Measurements from ENCODE around the gene CARD9.

The CARD9 gene

DNA sequence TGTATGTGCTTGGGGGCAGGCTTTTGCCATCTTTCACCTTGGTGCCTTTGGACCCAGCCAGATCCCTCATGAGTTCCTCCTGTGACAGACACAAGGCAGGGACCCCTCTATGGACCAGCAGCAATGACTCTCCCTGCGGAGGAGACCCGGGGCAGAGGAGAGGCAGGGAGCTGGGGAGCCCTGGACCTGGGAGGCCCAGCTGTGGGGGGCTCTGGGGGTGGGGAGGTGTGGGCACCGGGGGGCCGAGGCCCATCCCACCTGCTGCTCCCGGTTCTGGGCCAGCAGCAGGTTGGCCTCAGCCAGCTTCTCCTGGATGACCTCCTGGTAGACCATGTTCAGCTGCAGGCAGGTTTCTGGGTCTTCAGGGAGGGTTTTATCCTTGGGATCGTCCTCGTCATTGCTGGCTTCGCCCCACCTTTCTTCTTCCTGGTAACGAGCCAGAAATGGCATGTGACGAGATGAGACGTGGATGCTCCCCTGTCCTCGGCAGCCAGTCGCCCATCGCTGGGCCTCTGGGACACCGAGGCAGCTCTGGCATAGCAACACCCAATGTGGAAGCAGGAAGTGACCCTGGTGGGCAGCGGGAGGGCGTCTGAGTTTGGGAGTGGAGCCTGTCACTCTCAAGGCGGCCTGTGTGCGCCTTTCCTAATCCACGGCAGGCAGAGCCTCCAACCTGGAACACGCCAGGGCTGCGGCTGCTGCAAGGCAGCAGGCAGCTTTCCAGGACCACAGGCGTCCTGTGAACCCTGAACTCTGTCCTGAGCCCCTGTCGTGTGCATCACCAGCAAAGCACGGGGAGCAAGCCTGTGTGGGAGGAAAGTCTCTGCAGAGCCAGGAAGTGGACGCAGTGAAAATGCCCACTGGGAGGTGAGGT lies 22.1 kb upstream of the CARD9 start:
- Histone ChIP-seq H2AK5ac (ENCODE audit: low read depth, low read length) (no peak overlapping the region), H4K91ac (ENCODE audit: low read depth, low read length, poor library complexity) (no peak overlapping the region), H2AFZ (ENCODE audit: low read length) (no peak overlapping the region), H3K4me2 (ENCODE audit: insufficient read depth, low read length, poor library complexity, severe bottlenecking) (no peak overlapping the region), H3K14ac (ENCODE audit: low read length) (no peak overlapping the region), H3K4me3 (ENCODE audit: low read length in 2 of 2) (no peak overlapping the region), H2BK12ac (ENCODE audit: low read length) (no peak overlapping the region), H3K9ac (ENCODE audit: low read depth, low read length, poor library complexity) (no peak overlapping the region), H3K23ac (ENCODE audit: low read depth, low read length, poor library complexity) (no peak overlapping the region), H3K18ac (ENCODE audit: low read length) (no peak overlapping the region), H2BK120ac (ENCODE audit: low read depth, low read length) (no peak overlapping the region), H3K9me3 (replicated peaks in 1 of 2; ENCODE audit: control insufficient read depth in 2 of 2, insufficient read depth in 1 of 2, low read depth in 1 of 2, low read length in 2 of 2) (no peaks in the 10 kb centered on the region), H3K36me3 (replicated peaks in 1 of 2; ENCODE audit: control insufficient read depth in 2 of 2, insufficient read depth in 2 of 2, low read length in 2 of 2) (peaks cover 54 to 79% of the 10 kb centered on the region in 2 donors), H2BK15ac (ENCODE audit: low read length) (no peak overlapping the region), H2BK5ac (ENCODE audit: low read length) (no peak overlapping the region), H3K79me1 (ENCODE audit: low read depth, low read length) (peaks cover 26% of the 10 kb centered on the region), H3K4ac (ENCODE audit: low read length) (no peak overlapping the region), H4K8ac (ENCODE audit: low read depth, low read length) (no peak overlapping the region), H3K27me3 (ENCODE audit: control insufficient read depth in 3 of 3, insufficient read depth in 3 of 3, low read depth in 1 of 3, low read length in 3 of 3) (no peaks in the 10 kb centered on the region), H3K4me1 (ENCODE audit: control insufficient read depth in 2 of 2, insufficient read depth in 1 of 2, low read depth in 1 of 2, low read length in 2 of 2) (peaks cover 7 to 15% of the 10 kb centered on the region in 2 donors), H3K27ac (replicated peaks; ENCODE audit: low read length) (no peak overlapping the region)
- DNase-seq (ENCODE audit: low spot score), result no peak
- no CpG with 5 or more reads among the region's 26 CpGs for WGBS, 2 donors (ENCODE audit: extremely low coverage in 2 of 2, insufficient read length in 2 of 2, insufficient replicate concordance in 1 of 2)

GRCh38 chr9:136395020-136395340 lies 21.5 kb upstream of the CARD9 start:
- no peak for DNase-seq (ENCODE audit: low spot score)
- Histone ChIP-seq H2BK120ac (ENCODE audit: low read depth, low read length) (no peak overlapping the region), H4K8ac (ENCODE audit: low read depth, low read length) (no peak overlapping the region), H3K9ac (ENCODE audit: low read depth, low read length, poor library complexity) (peak overlapping the region; percentile 37), H4K91ac (ENCODE audit: low read depth, low read length, poor library complexity) (no peak overlapping the region), H2BK15ac (ENCODE audit: low read length) (no peak overlapping the region), H3K9me3 (replicated peaks in 1 of 2; ENCODE audit: control insufficient read depth in 2 of 2, insufficient read depth in 1 of 2, low read depth in 1 of 2, low read length in 2 of 2) (no peaks in the 10 kb centered on the region), H3K23ac (ENCODE audit: low read depth, low read length, poor library complexity) (peak overlapping the region; percentile 8), H3K4ac (ENCODE audit: low read length) (no peak overlapping the region), H3K14ac (ENCODE audit: low read length) (no peak overlapping the region), H2AFZ (ENCODE audit: low read length) (no peak overlapping the region), H3K18ac (ENCODE audit: low read length) (no peak overlapping the region), H3K79me1 (ENCODE audit: low read depth, low read length) (peaks cover 24% of the 10 kb centered on the region), H3K4me2 (ENCODE audit: insufficient read depth, low read length, poor library complexity, severe bottlenecking) (no peak overlapping the region), H3K27me3 (ENCODE audit: control insufficient read depth in 3 of 3, insufficient read depth in 3 of 3, low read depth in 1 of 3, low read length in 3 of 3) (no peaks in the 10 kb centered on the region), H2BK12ac (ENCODE audit: low read length) (no peak overlapping the region), H3K4me1 (ENCODE audit: control insufficient read depth in 2 of 2, insufficient read depth in 1 of 2, low read depth in 1 of 2, low read length in 2 of 2) (peaks cover 4 to 12% of the 10 kb centered on the region in 2 donors), H3K36me3 (replicated peaks in 1 of 2; ENCODE audit: control insufficient read depth in 2 of 2, insufficient read depth in 2 of 2, low read length in 2 of 2) (peaks cover 55 to 83% of the 10 kb centered on the region in 2 donors), H2BK5ac (ENCODE audit: low read length) (peak overlapping the region; percentile 44), H3K27ac (replicated peaks; ENCODE audit: low read length) (no peak overlapping the region), H3K4me3 (ENCODE audit: low read length in 2 of 2) (no peak overlapping the region), H2AK5ac (ENCODE audit: low read depth, low read length) (no peak overlapping the region)
- no CpG with 5 or more reads among the region's 13 CpGs for WGBS, 2 donors (ENCODE audit: extremely low coverage in 2 of 2, insufficient read length in 2 of 2, insufficient replicate concordance in 1 of 2)

GRCh38 chr9:136394312-136395019 lies 21.0 kb upstream of the CARD9 start:
- H3K27me3 ChIP-seq (ENCODE audit: control insufficient read depth in 3 of 3, insufficient read depth in 3 of 3, low read depth in 1 of 3, low read length in 3 of 3), result no peaks in the 10 kb centered on the region
- no peak overlapping the region for H2BK12ac ChIP-seq (ENCODE audit: low read length)
- H2BK120ac ChIP-seq (ENCODE audit: low read depth, low read length), result no peak overlapping the region
- peak overlapping the region; percentile 44 for H2BK5ac ChIP-seq (ENCODE audit: low read length)
- H3K4ac ChIP-seq (ENCODE audit: low read length), result no peak overlapping the region
- no peak overlapping the region for H3K14ac ChIP-seq (ENCODE audit: low read length)
- peaks cover 59 to 88% of the 10 kb centered on the region in 2 donors for H3K36me3 ChIP-seq (replicated peaks in 1 of 2; ENCODE audit: control insufficient read depth in 2 of 2, insufficient read depth in 2 of 2, low read length in 2 of 2)
- H4K8ac ChIP-seq (ENCODE audit: low read depth, low read length), result no peak overlapping the region
- H3K27ac ChIP-seq (replicated peaks; ENCODE audit: low read length), result no peak overlapping the region
- H3K4me3 ChIP-seq (ENCODE audit: low read length in 2 of 2), result no peak overlapping the region
- no peaks in the 10 kb centered on the region for H3K9me3 ChIP-seq (replicated peaks in 1 of 2; ENCODE audit: control insufficient read depth in 2 of 2, insufficient read depth in 1 of 2, low read depth in 1 of 2, low read length in 2 of 2)
- H3K79me1 ChIP-seq (ENCODE audit: low read depth, low read length), result peaks cover 19% of the 10 kb centered on the region
- H3K23ac ChIP-seq (ENCODE audit: low read depth, low read length, poor library complexity), result peak overlapping the region; percentile 8
- H2AK5ac ChIP-seq (ENCODE audit: low read depth, low read length), result no peak overlapping the region
- H2BK15ac ChIP-seq (ENCODE audit: low read length), result no peak overlapping the region
- WGBS, 2 donors (ENCODE audit: extremely low coverage in 2 of 2, insufficient read length in 2 of 2, insufficient replicate concordance in 1 of 2), result no CpG with 5 or more reads among the region's 21 CpGs
- no peak overlapping the region for H3K4me2 ChIP-seq (ENCODE audit: insufficient read depth, low read length, poor library complexity, severe bottlenecking)
- DNase-seq (ENCODE audit: low spot score), result no peak
- no peak overlapping the region for H4K91ac ChIP-seq (ENCODE audit: low read depth, low read length, poor library complexity)
- H2AFZ ChIP-seq (ENCODE audit: low read length), result no peak overlapping the region
- no peak overlapping the region for H3K18ac ChIP-seq (ENCODE audit: low read length)
- peaks cover 3 to 10% of the 10 kb centered on the region in 2 donors for H3K4me1 ChIP-seq (ENCODE audit: control insufficient read depth in 2 of 2, insufficient read depth in 1 of 2, low read depth in 1 of 2, low read length in 2 of 2)
- peak overlapping the region; percentile 37 for H3K9ac ChIP-seq (ENCODE audit: low read depth, low read length, poor library complexity)

DNA sequence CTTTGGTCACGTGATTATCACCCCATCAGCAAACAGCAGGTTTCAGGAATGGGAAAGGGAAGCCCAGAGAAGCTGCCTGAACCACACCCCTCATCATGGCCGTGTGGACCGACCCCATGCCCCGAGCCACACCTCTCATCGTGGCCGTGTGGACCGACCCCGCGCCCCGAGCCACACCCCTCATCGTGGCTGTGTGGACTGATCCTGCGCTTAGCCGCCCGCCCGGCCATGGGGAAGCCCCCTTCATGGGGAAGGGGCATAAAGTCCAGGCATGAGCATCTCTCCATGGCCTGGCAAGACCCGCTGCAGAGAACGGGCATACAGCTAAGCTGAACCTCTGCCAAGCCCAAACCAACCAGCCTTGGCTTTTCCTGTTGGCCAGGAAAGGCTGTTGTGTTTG lies 20.1 kb upstream of the CARD9 start:
- no peak for DNase-seq (ENCODE audit: low spot score)
- no CpG with 5 or more reads among the region's 17 CpGs for WGBS, 2 donors (ENCODE audit: extremely low coverage in 2 of 2, insufficient read length in 2 of 2, insufficient replicate concordance in 1 of 2)
- H3K36me3 ChIP-seq (replicated peaks in 1 of 2; ENCODE audit: control insufficient read depth in 2 of 2, insufficient read depth in 2 of 2, low read length in 2 of 2), result peaks cover 66 to 94% of the 10 kb centered on the region in 2 donors
- no peak overlapping the region for H4K8ac ChIP-seq (ENCODE audit: low read depth, low read length)
- H2BK120ac ChIP-seq (ENCODE audit: low read depth, low read length), result no peak overlapping the region
- no peak overlapping the region for H4K91ac ChIP-seq (ENCODE audit: low read depth, low read length, poor library complexity)
- peaks cover 12% of the 10 kb centered on the region for H3K79me1 ChIP-seq (ENCODE audit: low read depth, low read length)
- no peak overlapping the region for H2AFZ ChIP-seq (ENCODE audit: low read length)
- H3K4me2 ChIP-seq (ENCODE audit: insufficient read depth, low read length, poor library complexity, severe bottlenecking), result no peak overlapping the region
- H3K4ac ChIP-seq (ENCODE audit: low read length), result no peak overlapping the region
- H2BK5ac ChIP-seq (ENCODE audit: low read length), result no peak overlapping the region
- no peak overlapping the region for H3K4me3 ChIP-seq (ENCODE audit: low read length in 2 of 2)
- no peak overlapping the region for H3K27ac ChIP-seq (replicated peaks; ENCODE audit: low read length)
- H3K18ac ChIP-seq (ENCODE audit: low read length), result no peak overlapping the region
- peaks cover 0 to under 1% of the 10 kb centered on the region in 2 donors for H3K4me1 ChIP-seq (ENCODE audit: control insufficient read depth in 2 of 2, insufficient read depth in 1 of 2, low read depth in 1 of 2, low read length in 2 of 2)
- no peaks in the 10 kb centered on the region for H3K27me3 ChIP-seq (ENCODE audit: control insufficient read depth in 3 of 3, insufficient read depth in 3 of 3, low read depth in 1 of 3, low read length in 3 of 3)
- no peaks in the 10 kb centered on the region for H3K9me3 ChIP-seq (replicated peaks in 1 of 2; ENCODE audit: control insufficient read depth in 2 of 2, insufficient read depth in 1 of 2, low read depth in 1 of 2, low read length in 2 of 2)
- H2BK15ac ChIP-seq (ENCODE audit: low read length), result no peak overlapping the region
- no peak overlapping the region for H3K23ac ChIP-seq (ENCODE audit: low read depth, low read length, poor library complexity)
- no peak overlapping the region for H3K14ac ChIP-seq (ENCODE audit: low read length)
- H2AK5ac ChIP-seq (ENCODE audit: low read depth, low read length), result no peak overlapping the region
- no peak overlapping the region for H3K9ac ChIP-seq (ENCODE audit: low read depth, low read length, poor library complexity)
- no peak overlapping the region for H2BK12ac ChIP-seq (ENCODE audit: low read length)
